Measurements from ENCODE around the gene RPL7L1. TPM values are rescaled to one million over a fixed set of nuclear protein-coding genes. Genes with fewer than 3 reads are reported as not detected.

The RPL7L1 gene
- total RNA-seq = 10 to 100 TPM; 46.4 to 67.4 TPM

- no peak for TF ChIP-seq CTCF (IDR thresholded peaks at IDR 0.05)
- H3K9me3 ChIP-seq = no peaks in the 10 kb centered on the region
- peak; percentile 90 for DNase-seq
- no peaks in the 10 kb centered on the region for H3K27me3 ChIP-seq
- peak within 1 kb of the TSS; percentile 66 to 79 for H3K9ac ChIP-seq (ENCODE audit: low read depth in 2 of 2, low read length in 2 of 2)
- H3K4me1 ChIP-seq = peaks cover 4% of the 10 kb centered on the region
- intact Hi-C loops (cut with DNase I) = no loop called here
- H3K4me3 ChIP-seq = peak within 1 kb of the TSS; percentile 62
- peak within 1 kb of the TSS; percentile 88 for H3K27ac ChIP-seq
- peaks cover 13% of the 10 kb centered on the region for H3K36me3 ChIP-seq
Measured at GRCh38 chr6:42879372-42880239, at the start of gene RPL7L1. Gene RPL7L1 (plus strand): TSS chr6:42879616. CDS start chr6:42879911, 295 bp downstream.

- intact Hi-C loops (cut with DNase I) = no loop called here
- Histone ChIP-seq H3K9me3 (no peaks in the 10 kb centered on the region), H3K27me3 (no peaks in the 10 kb centered on the region), H3K27ac (no peak overlapping the region), H3K9ac (ENCODE audit: low read depth in 2 of 2, low read length in 2 of 2) (no peak overlapping the region), H3K4me1 (no peaks in the 10 kb centered on the region), H3K4me3 (no peak overlapping the region), H3K36me3 (peaks cover 17% of the 10 kb centered on the region)
- DNase-seq = no peak
- TF ChIP-seq CTCF (IDR thresholded peaks at IDR 0.05) = no peak
Measured at GRCh38 chr6:42831237-42831636, 48.2 kb upstream of the RPL7L1 start.

GRCh38 chr6:42834056-42834455 is 45.4 kb upstream of the RPL7L1 start:
- no peak for TF ChIP-seq CTCF (IDR thresholded peaks at IDR 0.05)
- Histone ChIP-seq H3K4me3 (no peak overlapping the region), H3K27ac (no peak overlapping the region), H3K9me3 (no peaks in the 10 kb centered on the region), H3K27me3 (no peaks in the 10 kb centered on the region), H3K36me3 (peaks cover 10% of the 10 kb centered on the region), H3K9ac (ENCODE audit: low read depth in 2 of 2, low read length in 2 of 2) (no peak overlapping the region), H3K4me1 (no peaks in the 10 kb centered on the region)
- intact Hi-C loops (cut with DNase I) = no loop called here
- no peak for DNase-seq

- H3K4me3 ChIP-seq = no peak overlapping the region
- H3K9me3 ChIP-seq = no peaks in the 10 kb centered on the region
- intact Hi-C loops (cut with DNase I) = loop anchor here (10.0 kb wide), 1 partner anchor 57 kb away; the partner anchor contains the start of gene BICRAL
- no peak for DNase-seq
- no peak overlapping the region for H3K27ac ChIP-seq
- H3K36me3 ChIP-seq = no peaks in the 10 kb centered on the region
- H3K9ac ChIP-seq (ENCODE audit: low read depth in 2 of 2, low read length in 2 of 2) = no peak overlapping the region
- no peak for TF ChIP-seq CTCF (IDR thresholded peaks at IDR 0.05)
- no peaks in the 10 kb centered on the region for H3K27me3 ChIP-seq
- H3K4me1 ChIP-seq = no peaks in the 10 kb centered on the region
Measured at GRCh38 chr6:42841844-42842584, 37.4 kb upstream of the RPL7L1 start.

- no peak for TF ChIP-seq CTCF (IDR thresholded peaks at IDR 0.05)
- H3K27ac ChIP-seq = peak overlapping the region; percentile 54
Measured at GRCh38 chr6:42845327-42845694, 34.1 kb upstream of the RPL7L1 start.

More at GRCh38 chr6:42845327-42845694, 34.1 kb upstream of the RPL7L1 start:
- Histone ChIP-seq H3K36me3 (no peaks in the 10 kb centered on the region), H3K9ac (ENCODE audit: low read depth in 2 of 2, low read length in 2 of 2) (no peak overlapping the region), H3K27me3 (no peaks in the 10 kb centered on the region), H3K9me3 (no peaks in the 10 kb centered on the region), H3K4me1 (no peaks in the 10 kb centered on the region), H3K4me3 (no peak overlapping the region)
- intact Hi-C loops (cut with DNase I) = loop anchor here (10.0 kb wide), 1 partner anchor 61 kb away; the partner anchor contains the start of gene BICRAL
- DNase-seq = peak; percentile 68

Measured in colonic mucosa (tissue), 4 donors.